NCI-H187 (cell line): Measurements from ENCODE around the gene CDC37.
"Not testable (repeated sequence)": the region's sequence is repeated elsewhere in the genome, so short reads cannot be mapped to it uniquely, and the experiment has no call there.

Source experiments
- DNase-seq, 2 experiments: peaks; one replicate each; lab custom pipeline; 2025; lab: John Stamatoyannopoulos, UW

Gene CDC37

GRCh38 chr19:10395003-10395402 is 8.3 kb downstream of the CDC37 start:
- no peak for DNase-seq

- DNase-seq, result no peak
Measured at GRCh38 chr19:10393137-10393536, 10.2 kb downstream of the CDC37 start.

GRCh38 chr19:10392120-10392519 is 11.2 kb downstream of the CDC37 start:
- DNase-seq, result no peak

- peak in 1 of 2 experiments; percentile 27 for DNase-seq
Measured at GRCh38 chr19:10390652-10391286, 12.6 kb downstream of the CDC37 start.

GRCh38 chr19:10389863-10390262 is 13.5 kb downstream of the CDC37 start:
- DNase-seq, result no peak

- DNase-seq, result peak; percentile 23 to 34
Measured at GRCh38 chr19:10388957-10389356, 14.4 kb downstream of the CDC37 start.

- DNase-seq, result no peak
Measured at GRCh38 chr19:10384580-10384979, 18.8 kb downstream of the CDC37 start.

GRCh38 chr19:10383223-10383499 is 20.2 kb downstream of the CDC37 start:
- not testable (repeated sequence) for DNase-seq

- DNase-seq, result peak; percentile 80 to 83
Measured at GRCh38 chr19:10380313-10381102, 22.8 kb downstream of the CDC37 start, which contains the start of gene TYK2. Gene TYK2 (minus strand): TSS chr19:10380572. CDS start chr19:10378406, 2,166 bp downstream.

- no peak for DNase-seq
Measured at GRCh38 chr19:10379880-10380312, 23.4 kb downstream of the CDC37 start.

GRCh38 chr19:10378124-10378523 is 25.2 kb downstream of the CDC37 start:
- DNase-seq, result no peak

GRCh38 chr19:10377140-10377640 is 26.2 kb downstream of the CDC37 start:
- not testable (repeated sequence) for DNase-seq

GRCh38 chr19:10374931-10375330 is 28.4 kb downstream of the CDC37 start:
- DNase-seq, result no peak

- no peak for DNase-seq
Measured at GRCh38 chr19:10372690-10373089, 30.7 kb downstream of the CDC37 start.

- no peak for DNase-seq
Measured at GRCh38 chr19:10368101-10368803, 35.1 kb downstream of the CDC37 start.

GRCh38 chr19:10366950-10367512 is 36.3 kb downstream of the CDC37 start:
- not testable (repeated sequence) for DNase-seq

- DNase-seq, result no peak
Measured at GRCh38 chr19:10365518-10365917, 37.8 kb downstream of the CDC37 start.

- DNase-seq, result no peak
Measured at GRCh38 chr19:10364644-10365043, 38.7 kb downstream of the CDC37 start.

- DNase-seq, result no peak
Measured at GRCh38 chr19:10363789-10364281, 39.5 kb downstream of the CDC37 start.

- no peak for DNase-seq
Measured at GRCh38 chr19:10362259-10362658, 41.1 kb downstream of the CDC37 start.

- DNase-seq, result no peak
Measured at GRCh38 chr19:10361569-10362011, 41.8 kb downstream of the CDC37 start.

GRCh38 chr19:10356431-10356830 is 46.9 kb downstream of the CDC37 start:
- no peak for DNase-seq
